Keratinocyte (primary cell): ENCODE data around the gene E4F1. TPM values are rescaled to one million over a fixed set of nuclear protein-coding genes. Genes with fewer than 3 reads are reported as not detected.

Source experiments
- DNase-seq: peaks from one replicate; pipeline ENCODE4 v3.0.0-alpha.2; 2011; ENCODE audit warnings: low read depth, missing footprints, low spot score
- FAIRE-seq: peaks from 2 replicates; lab custom pipeline; 2011; peaks lifted over from hg19 to GRCh38; lab: Jason Lieb, UNC
- H2AFZ ChIP-seq: 2 replicates; pipeline ENCODE4 v1.6.0; 2012; ENCODE audit warnings: low read length, control low read depth, inconsistent platforms; ENCODE audit not compliant: control insufficient read depth
- H3K27ac ChIP-seq: 2 replicates; pipeline ENCODE4 v1.5.1; 2011; ENCODE audit warnings: low read length; ENCODE audit not compliant: control insufficient read depth, insufficient read depth
- H3K27me3 ChIP-seq: 3 replicates; pipeline ENCODE4 v1.6.0; 2011; ENCODE audit warnings: low read length; ENCODE audit not compliant: control insufficient read depth, insufficient read depth; ENCODE audit errors: extremely low read depth
- H3K36me3 ChIP-seq, 2 experiments: 2 replicates in 1 of 2; 3 replicates in 1 of 2; pipeline ENCODE4 v1.5.1; 2011; ENCODE audit warnings: low read length in 2 of 2, mild to moderate bottlenecking in 1 of 2; ENCODE audit not compliant: control insufficient read depth in 2 of 2, insufficient read depth in 2 of 2; ENCODE audit errors: extremely low read depth in 1 of 2
- H3K4me1 ChIP-seq: 3 replicates; pipeline ENCODE4 v1.5.1; 2011; ENCODE audit warnings: low read length; ENCODE audit not compliant: control insufficient read depth, insufficient read depth; ENCODE audit errors: extremely low read depth
- H3K4me2 ChIP-seq: 3 replicates; pipeline ENCODE4 v1.6.0; 2011; ENCODE audit warnings: low read depth, low read length; ENCODE audit not compliant: control insufficient read depth, insufficient read depth; ENCODE audit errors: extremely low read depth
- H3K4me3 ChIP-seq, 3 experiments: fragments of 200-600 bp in 1 of 3; sonication (generic) in 1 of 3; 2 replicates in 2 of 3; 3 replicates in 1 of 3; pipeline ENCODE4 v1.5.1; 2011 to 2016; ENCODE audit warnings: low read length in 3 of 3, mild to moderate bottlenecking in 3 of 3, control low read depth in 2 of 3, inconsistent platforms in 1 of 3, low read depth in 1 of 3, mixed read lengths in 1 of 3, mixed run types in 1 of 3, moderate library complexity in 1 of 3; ENCODE audit not compliant: control insufficient read depth in 2 of 3, insufficient read depth in 2 of 3; ENCODE audit errors: extremely low read depth in 1 of 3
- H3K79me2 ChIP-seq: 2 replicates; pipeline ENCODE4 v1.6.0; 2012; ENCODE audit warnings: low read length; ENCODE audit not compliant: control insufficient read depth, insufficient read depth
- H3K9ac ChIP-seq: 3 replicates; pipeline ENCODE4 v1.6.0; 2011; ENCODE audit warnings: low read length; ENCODE audit not compliant: control insufficient read depth, insufficient read depth; ENCODE audit errors: extremely low read depth
- H3K9me1 ChIP-seq: 3 replicates; pipeline ENCODE4 v1.6.0; 2011; ENCODE audit warnings: low read length; ENCODE audit not compliant: control insufficient read depth, insufficient read depth; ENCODE audit errors: extremely low read depth
- H3K9me3 ChIP-seq: 2 replicates; pipeline ENCODE4 v1.5.1; 2012; ENCODE audit warnings: low read depth, low read length; ENCODE audit not compliant: control insufficient read depth
- H4K20me1 ChIP-seq: 3 replicates; pipeline ENCODE4 v1.6.0; 2011; ENCODE audit warnings: low read length; ENCODE audit not compliant: control insufficient read depth, insufficient read depth; ENCODE audit errors: extremely low read depth
- CTCF ChIP-seq, 3 experiments: IDR thresholded peaks in 1 of 3; conservative IDR thresholded peaks in 1 of 3; optimal IDR thresholded peaks in 1 of 3; 2 replicates in 2 of 3; 3 replicates in 1 of 3; pipeline versions ENCODE3 to v1.5.1; 2011; ENCODE audit warnings: low read length in 3 of 3, mild to moderate bottlenecking in 3 of 3, moderate library complexity in 2 of 3, control low read depth in 1 of 3, inconsistent platforms in 1 of 3; ENCODE audit not compliant: insufficient read depth in 2 of 3; ENCODE audit errors: extremely low read depth in 1 of 3
- EZH2 ChIP-seq: IDR thresholded peaks from one replicate; pipeline ENCODE4 v1.6.1; 2012; ENCODE audit warnings: inconsistent platforms, mild to moderate bottlenecking, low read length, moderate library complexity
- dilution Hi-C: fragments of 300-500 bp; cut with MboI; formaldehyde crosslinking; loops from one replicate; pipeline ENCODE4 v1.7.0; 2020; ENCODE audit warnings: low sequenced_read_pairs; ENCODE audit not compliant: extremely low pct_ligation_motif_present
- polyA plus RNA-seq, 5 experiments: library from polyadenylated mRNA; depleted of rRNA in 3 of 5; stranded (reverse) in 3 of 5; stranded (forward) in 1 of 5; unstranded in 1 of 5; fragments of >200 nt; gene quantifications; 1 replicate in 1 of 5; 2 replicates in 3 of 5; 3 replicates in 1 of 5; pipeline versions ENCODE4 v1.2.1 to v1.2.3, GENCODE V29; 2011 to 2012; ENCODE audit warnings: missing spikeins in 2 of 5, low read depth in 1 of 5, low replicate concordance in 1 of 5

The E4F1 gene
- polyA plus RNA-seq, 1 donor (not counting 4 experiments of a cell fraction or from before 2014, with no cell fraction given): 10.5 TPM

DNA sequence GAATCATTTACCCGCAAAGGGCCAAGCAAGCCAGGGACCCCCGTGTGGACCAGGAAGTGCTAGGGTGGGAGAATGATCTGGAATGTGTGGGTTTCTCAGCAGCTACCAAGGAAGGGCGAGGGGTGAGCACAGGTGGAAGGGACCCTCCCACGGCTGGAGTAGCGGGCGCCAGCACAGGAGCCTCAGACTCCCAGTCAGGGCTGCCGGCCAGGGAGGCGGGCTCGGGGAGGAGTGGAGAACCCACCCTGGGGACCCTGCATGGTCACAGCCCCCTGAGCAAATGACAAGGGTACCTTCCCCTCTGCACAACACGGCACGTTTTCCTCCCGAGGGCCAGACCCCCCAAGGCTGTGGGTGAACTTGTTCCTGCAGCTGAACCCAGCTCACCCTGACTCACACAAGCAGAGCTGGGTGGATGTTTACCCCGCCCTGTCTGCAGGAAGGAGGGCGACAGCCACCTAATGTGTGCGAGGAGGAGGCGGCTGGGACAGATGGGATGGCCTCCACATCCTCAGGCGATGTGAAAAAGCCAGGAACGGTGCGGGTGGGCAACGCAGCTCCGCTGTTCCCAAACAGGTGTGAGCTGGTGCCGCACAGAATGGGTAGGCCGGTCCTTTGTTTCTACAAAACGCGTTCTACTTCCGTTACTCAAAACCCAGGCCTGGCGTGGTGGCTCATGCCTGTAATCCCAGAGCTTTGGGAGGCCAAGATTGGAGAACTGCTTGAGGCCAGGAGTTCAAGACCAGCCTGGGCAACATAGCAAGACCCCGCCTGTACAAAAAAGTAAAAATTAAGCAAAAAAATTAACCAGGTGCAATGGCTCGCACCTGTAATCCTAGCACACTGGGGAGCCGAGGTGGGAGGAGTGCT, 21.8 kb downstream of the E4F1 start:
- peaks cover 8% of the 10 kb centered on the region for H3K79me2 ChIP-seq
- H3K4me1 ChIP-seq: peaks cover 6% of the 10 kb centered on the region
- H3K27me3 ChIP-seq: no peaks in the 10 kb centered on the region
- DNase-seq (no peak), FAIRE-seq (no peak)
- no peaks in the 10 kb centered on the region for H4K20me1 ChIP-seq
- H3K4me3 ChIP-seq: no peak overlapping the region
- dilution Hi-C loops: no loop called here
- H3K4me2 ChIP-seq: no peak overlapping the region
- H2AFZ ChIP-seq: no peak overlapping the region
- H3K27ac ChIP-seq: no peak overlapping the region
- no peak overlapping the region for H3K9ac ChIP-seq
- H3K9me3 ChIP-seq: no peaks in the 10 kb centered on the region
- peaks cover 18 to 27% of the 10 kb centered on the region in 2 experiments for H3K36me3 ChIP-seq
- no peak for TF ChIP-seq CTCF (optimal IDR thresholded peaks at IDR 0.05 in 1 of 3, IDR thresholded peaks at IDR 0.05 in 1 of 3, conservative IDR thresholded peaks at IDR 0.05 in 1 of 3; ENCODE audit: extremely low read depth in 1 of 3, insufficient read depth in 2 of 3, low read length in 3 of 3)
- no peak for TF ChIP-seq EZH2
- no peaks in the 10 kb centered on the region for H3K9me1 ChIP-seq

GRCh38 chr16:2246301-2246885, 23.0 kb downstream of the E4F1 start:
- Histone ChIP-seq H3K4me1 (peaks cover 10% of the 10 kb centered on the region), H3K79me2 (peaks cover 11% of the 10 kb centered on the region), H3K36me3 (peaks cover 18 to 27% of the 10 kb centered on the region in 2 experiments), H3K9ac (no peak overlapping the region), H3K27me3 (no peaks in the 10 kb centered on the region), H3K9me3 (no peaks in the 10 kb centered on the region), H3K4me2 (no peak overlapping the region), H3K27ac (no peak overlapping the region), H3K4me3 (no peak overlapping the region), H2AFZ (no peak overlapping the region), H4K20me1 (no peaks in the 10 kb centered on the region), H3K9me1 (no peaks in the 10 kb centered on the region)
- DNase-seq (no peak), FAIRE-seq (no peak)
- TF ChIP-seq EZH2: no peak
- no peak for TF ChIP-seq CTCF (optimal IDR thresholded peaks at IDR 0.05 in 1 of 3, IDR thresholded peaks at IDR 0.05 in 1 of 3, conservative IDR thresholded peaks at IDR 0.05 in 1 of 3; ENCODE audit: extremely low read depth in 1 of 3, insufficient read depth in 2 of 3, low read length in 3 of 3)
- dilution Hi-C loops: no loop called here
